ENCODE data around the gene UBQLN4. TPM values are rescaled to one million over a fixed set of nuclear protein-coding genes. Genes with fewer than 3 reads are reported as not detected.
"Not testable (repeated sequence)": the region's sequence is repeated elsewhere in the genome, so short reads cannot be mapped to it uniquely, and the experiment has no call there.

The UBQLN4 gene
- total RNA-seq, 1 experiment from 2014 or later = 26.5 TPM

DNA sequence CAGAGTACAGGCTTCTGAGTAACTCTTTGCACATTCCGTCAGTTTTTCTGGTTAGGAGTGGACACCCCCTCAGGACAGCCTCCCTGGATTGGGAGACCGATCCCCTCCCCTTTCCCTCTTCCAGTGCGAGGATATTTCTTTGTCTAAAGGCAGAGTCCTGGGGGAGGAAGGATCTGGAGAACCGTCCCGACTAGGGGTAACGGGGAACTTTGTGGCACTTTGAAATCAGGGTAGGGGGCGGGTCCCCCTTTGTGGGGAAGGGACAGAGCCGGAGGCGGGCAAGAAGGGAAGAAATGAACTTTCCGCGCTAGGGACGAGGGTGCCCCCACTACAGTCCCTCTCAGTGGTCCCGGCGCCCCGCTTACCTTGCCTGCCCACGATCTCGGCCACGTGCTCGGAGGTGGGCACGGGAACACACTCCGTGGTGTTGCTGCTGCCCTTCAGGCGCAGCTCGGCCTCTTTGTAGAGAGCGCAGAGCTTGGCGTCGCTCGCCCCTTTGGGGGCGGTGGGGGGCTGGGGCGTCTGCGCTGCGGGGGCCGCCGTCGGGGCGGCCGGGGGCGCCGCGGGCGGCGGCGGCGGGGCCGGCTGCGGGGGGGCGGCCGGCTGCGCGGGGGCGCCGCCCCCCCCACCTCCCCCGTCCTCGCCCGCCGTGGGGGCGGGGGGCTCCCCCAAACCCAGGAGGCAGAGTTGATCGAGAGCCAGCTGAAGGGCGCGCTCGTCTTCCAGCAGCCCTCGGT lies 27.8 kb upstream of the UBQLN4 start:
- no peak for DNase-seq (ENCODE audit: low read depth)

- no peak for DNase-seq (ENCODE audit: low read depth)
These were observed 27.2 kb upstream of the UBQLN4 start for GRCh38 chr1:156080863-156081179.

GRCh38 chr1:156080241-156080862 lies 26.8 kb upstream of the UBQLN4 start:
- no peak for DNase-seq (ENCODE audit: low read depth)

GRCh38 chr1:156079762-156080161 lies 26.2 kb upstream of the UBQLN4 start:
- DNase-seq (ENCODE audit: low read depth) = no peak

DNA sequence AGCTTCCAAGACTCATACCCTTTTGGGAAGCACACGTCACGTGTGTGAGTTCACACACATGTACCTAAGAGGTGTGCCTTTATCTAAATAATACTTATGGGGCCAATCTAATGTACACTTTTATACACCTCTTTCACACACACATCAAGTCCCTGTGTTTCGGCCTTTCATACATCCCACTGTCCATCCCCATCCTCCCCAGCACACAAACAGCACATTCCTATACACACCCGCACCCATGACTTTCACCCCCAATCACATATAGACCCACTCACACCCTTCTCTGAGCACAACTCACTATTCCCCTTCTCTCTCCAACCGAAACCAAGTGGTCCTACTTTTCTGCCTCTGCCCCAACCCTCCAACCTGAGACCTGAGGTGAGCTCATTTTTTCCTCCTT lies 25.1 kb upstream of the UBQLN4 start:
- no peak for DNase-seq (ENCODE audit: low read depth)

GRCh38 chr1:156077430-156077760 lies 23.8 kb upstream of the UBQLN4 start:
- no peak for DNase-seq (ENCODE audit: low read depth)

DNA sequence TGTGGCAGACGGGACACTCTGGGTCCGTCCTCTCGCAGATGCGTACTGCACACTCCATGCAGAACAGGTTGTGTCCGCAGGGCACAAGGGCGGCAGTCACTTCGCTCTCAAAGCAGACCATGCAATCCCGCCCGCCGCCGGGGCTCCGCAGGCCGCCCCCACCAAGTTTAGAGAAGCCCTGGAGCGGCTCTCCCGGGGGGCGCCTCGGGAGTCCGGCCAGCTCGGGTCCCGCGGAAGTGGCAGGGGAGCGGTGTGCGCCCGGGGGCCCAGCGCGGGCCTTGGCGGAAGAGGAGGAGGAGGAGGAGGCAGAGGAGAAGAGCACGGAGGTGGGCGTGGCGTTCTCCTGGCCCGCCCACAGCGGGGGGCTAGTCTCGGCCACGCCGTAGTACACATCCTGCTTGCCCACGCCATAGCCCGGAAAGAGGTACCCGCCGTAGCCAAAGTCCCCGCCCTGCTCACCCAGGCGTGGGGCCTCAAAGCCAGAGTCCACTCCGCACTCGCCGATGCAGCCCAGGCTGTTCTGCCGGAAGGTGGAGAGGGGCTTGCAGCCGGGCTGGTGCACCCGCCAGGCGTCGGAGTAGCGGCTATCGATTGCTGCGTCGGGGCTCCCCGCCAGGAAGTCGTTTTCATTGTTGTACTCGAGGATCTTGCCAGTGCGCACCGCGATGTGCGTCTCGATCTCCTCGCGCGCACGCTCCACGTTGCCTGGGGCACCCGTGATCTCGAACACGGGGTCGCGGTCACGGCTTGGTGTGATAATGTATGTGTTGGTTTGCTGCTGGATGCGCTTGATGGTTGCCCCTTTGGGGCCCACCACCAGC lies 23.2 kb upstream of the UBQLN4 start:
- DNase-seq (ENCODE audit: low read depth) = no peak

DNA sequence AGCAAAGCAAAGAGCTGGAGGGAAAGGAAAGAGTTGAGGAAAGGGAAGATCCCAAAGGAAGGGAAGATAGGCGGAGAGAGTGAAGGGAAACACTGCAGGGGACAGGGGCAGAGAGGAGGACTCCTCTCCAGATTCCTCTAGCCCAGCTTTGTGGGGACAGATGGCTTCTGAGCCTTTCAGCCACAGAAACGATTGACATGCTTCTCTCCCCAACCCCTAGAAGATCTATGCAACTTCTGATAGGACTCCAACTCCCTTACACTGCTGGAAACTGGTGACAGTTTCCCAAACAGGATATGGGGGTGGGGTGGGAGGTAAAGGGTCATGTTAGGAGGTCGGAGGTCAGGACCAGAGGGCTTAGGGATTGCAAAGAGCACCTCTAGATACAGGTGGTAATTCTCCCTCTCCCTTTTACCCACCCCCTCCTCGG lies 22.2 kb upstream of the UBQLN4 start:
- no peak for DNase-seq (ENCODE audit: low read depth)

GRCh38 chr1:156075162-156075561 lies 21.6 kb upstream of the UBQLN4 start:
- no peak for DNase-seq (ENCODE audit: low read depth)

DNA sequence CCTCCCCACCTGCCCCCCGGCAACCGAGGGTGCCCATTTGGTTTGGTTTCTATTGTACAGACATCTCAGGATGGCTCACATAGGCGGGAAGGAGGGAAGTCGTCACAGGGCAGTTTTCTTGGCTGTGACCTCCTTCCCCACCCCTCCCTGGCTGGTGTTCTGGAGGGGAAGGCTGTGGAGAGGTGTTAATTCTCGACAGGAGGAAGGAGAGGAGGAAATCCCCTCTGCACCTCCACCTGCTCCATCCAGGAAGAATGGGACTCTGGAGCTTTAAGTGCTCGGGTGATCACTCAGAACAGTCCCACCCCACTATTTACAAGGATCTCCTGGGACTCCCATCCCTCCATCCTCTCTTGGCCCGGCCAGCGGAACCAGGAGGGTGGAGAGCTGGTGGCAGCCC lies 21.1 kb upstream of the UBQLN4 start:
- no peak for DNase-seq (ENCODE audit: low read depth)

- DNase-seq (ENCODE audit: low read depth) = no peak
These were observed 20.1 kb upstream of the UBQLN4 start for GRCh38 chr1:156073740-156074139.

GRCh38 chr1:156073110-156073687 lies 19.6 kb upstream of the UBQLN4 start:
- no peak for DNase-seq (ENCODE audit: low read depth)

- no peak for DNase-seq (ENCODE audit: low read depth)
These were observed 18.7 kb upstream of the UBQLN4 start for GRCh38 chr1:156072251-156072650.

DNA sequence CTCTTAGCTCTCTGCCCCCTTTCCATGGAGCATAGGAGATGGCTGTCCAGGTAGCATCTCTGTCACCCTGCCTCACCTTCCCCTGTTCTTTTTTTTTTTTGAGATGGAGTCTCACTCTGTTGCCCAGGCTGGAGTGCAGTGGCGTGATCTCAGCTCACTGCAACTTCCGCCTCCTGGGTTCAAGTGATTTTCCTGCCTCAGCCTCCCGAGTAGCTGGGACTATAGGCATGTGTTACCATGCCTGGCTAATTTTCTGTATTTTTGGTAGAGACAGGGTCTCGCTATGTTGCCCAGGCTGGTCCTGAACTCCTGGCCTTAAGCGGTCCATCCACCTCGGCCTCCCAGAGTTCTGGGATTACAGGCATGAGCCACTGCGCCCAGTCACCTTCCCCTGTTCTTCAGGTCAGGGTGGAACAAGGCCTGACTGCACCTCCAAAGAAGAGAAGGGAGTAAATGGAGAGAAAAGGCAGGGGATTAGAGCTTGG lies 17.8 kb upstream of the UBQLN4 start:
- DNase-seq (ENCODE audit: low read depth) = not testable (repeated sequence)

DNA sequence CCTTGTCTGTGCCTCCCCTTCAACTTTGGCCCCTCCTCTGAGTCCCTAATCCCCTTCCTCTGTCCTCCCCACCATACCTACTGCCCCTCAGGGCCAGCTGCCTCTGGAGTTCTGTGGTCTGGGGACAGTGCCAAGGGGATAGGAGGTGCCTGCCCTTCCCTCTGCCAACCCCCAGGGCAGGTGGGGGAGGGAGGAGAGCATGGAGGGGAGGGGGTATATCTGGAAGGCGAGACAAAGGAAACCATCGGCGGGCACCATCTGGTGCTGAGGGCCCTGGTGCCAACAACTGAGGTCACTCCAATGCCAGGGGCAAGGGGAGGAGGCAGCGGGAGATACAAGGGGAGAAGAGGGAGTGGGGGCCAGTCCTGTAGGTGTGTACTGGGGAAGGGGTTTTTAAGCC lies 16.9 kb upstream of the UBQLN4 start:
- DNase-seq (ENCODE audit: low read depth) = no peak

- DNase-seq (ENCODE audit: low read depth) = no peak
These were observed 16.2 kb upstream of the UBQLN4 start for GRCh38 chr1:156069490-156070455.

GRCh38 chr1:156067262-156067661 lies 13.7 kb upstream of the UBQLN4 start:
- no peak for DNase-seq (ENCODE audit: low read depth)

DNA sequence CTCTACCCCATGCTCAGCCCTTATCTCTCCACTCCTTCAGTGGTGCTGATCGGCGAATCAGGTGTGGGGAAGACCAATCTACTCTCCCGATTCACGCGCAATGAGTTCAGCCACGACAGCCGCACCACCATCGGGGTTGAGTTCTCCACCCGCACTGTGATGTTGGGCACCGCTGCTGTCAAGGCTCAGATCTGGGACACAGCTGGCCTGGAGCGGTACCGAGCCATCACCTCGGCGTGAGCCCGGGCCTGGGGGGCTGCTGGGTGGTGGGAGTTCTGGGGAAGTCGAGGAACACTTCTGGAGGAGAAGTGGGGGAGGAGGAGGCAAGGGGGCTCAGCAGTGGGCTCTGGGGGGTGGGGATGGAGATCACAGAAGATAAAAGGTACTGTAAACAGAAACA lies 12.3 kb upstream of the UBQLN4 start:
- no peak for DNase-seq (ENCODE audit: low read depth)

DNA sequence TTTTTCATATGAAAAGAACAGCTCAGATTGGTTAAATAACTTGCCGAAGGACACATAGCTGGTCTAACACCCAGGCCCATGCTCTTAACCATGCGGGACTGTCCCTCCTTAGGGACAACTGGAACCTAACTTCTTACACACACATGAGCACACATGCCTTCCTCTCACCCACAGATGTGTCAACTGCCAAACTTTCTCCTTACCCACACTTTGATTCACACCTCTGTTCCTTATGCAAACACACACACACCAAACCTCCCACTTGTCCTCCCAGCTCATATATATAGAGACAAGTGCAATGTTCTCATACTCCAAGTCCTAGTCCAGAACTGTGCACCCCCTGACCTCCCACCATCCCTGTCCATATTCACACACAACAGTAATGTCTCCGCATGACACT lies 11.6 kb upstream of the UBQLN4 start:
- no peak for DNase-seq (ENCODE audit: low read depth)

GRCh38 chr1:156064615-156065014 lies 11.0 kb upstream of the UBQLN4 start:
- DNase-seq (ENCODE audit: low read depth) = no peak

- DNase-seq (ENCODE audit: low read depth) = no peak
These were observed 10.3 kb upstream of the UBQLN4 start for GRCh38 chr1:156063997-156064285.

- no peak for DNase-seq (ENCODE audit: low read depth)
These were observed 8.6 kb upstream of the UBQLN4 start for GRCh38 chr1:156062189-156062588.
